Right atrium auricular region (tissue), 2 donors: ENCODE results near the gene MGAT2. TPM values are rescaled to one million over a fixed set of nuclear protein-coding genes. Genes with fewer than 3 reads are reported as not detected.

Experiments used
- DNase-seq: peaks from one replicate; pipeline ENCODE4 v3.0.0-alpha.2; 2019; ENCODE audit warnings: low spot score
- H3K27ac ChIP-seq, 2 donors: fragments of 200-600 bp; sonication (generic); 1 replicate in 1 of 2; 2 replicates in 1 of 2; pipeline ENCODE4 v1.5.1; 2016 to 2019
- H3K27me3 ChIP-seq, 2 donors: fragments of 200-600 bp; sonication (generic); one replicate each; pipeline versions ENCODE4 v1.5.1 to v1.6.0; 2017 to 2019
- H3K36me3 ChIP-seq: fragments of 200-600 bp; sonication (generic); one replicate; pipeline ENCODE4 v1.5.1; 2016
- H3K4me1 ChIP-seq, 2 donors: fragments of 200-600 bp; sonication (generic); one replicate each; pipeline versions ENCODE4 v1.5.1 to v1.6.0; 2017 to 2019
- H3K4me3 ChIP-seq, 2 donors: fragments of 200-600 bp; sonication (generic); 1 replicate in 1 of 2; 2 replicates in 1 of 2; pipeline ENCODE4 v1.5.1; 2017 to 2019; ENCODE audit warnings: mild to moderate bottlenecking in 1 of 2, moderate library complexity in 1 of 2
- H3K9me3 ChIP-seq, 2 donors: fragments of 200-600 bp; sonication (generic); one replicate each; pipeline ENCODE4 v1.5.1; 2019
- total RNA-seq, 2 donors: library from RNA; depleted of rRNA; stranded (reverse); fragments of >200 nt; gene quantifications; one replicate each; pipeline ENCODE4 v1.1.0, GENCODE V29; 2016
- TF ChIP-seq, protein P1 (sequence below), 2 donors: fragments of 200-600 bp; sonication (generic); IDR thresholded peaks; one replicate each; pipeline ENCODE4 v1.5.1; 2019; ENCODE audit warnings: antibody characterized with exemption in 2 of 2

MGAT2 gene
- total RNA-seq, 2 donors from 2014 or later: 15.4 to 22.9 TPM

DNA sequence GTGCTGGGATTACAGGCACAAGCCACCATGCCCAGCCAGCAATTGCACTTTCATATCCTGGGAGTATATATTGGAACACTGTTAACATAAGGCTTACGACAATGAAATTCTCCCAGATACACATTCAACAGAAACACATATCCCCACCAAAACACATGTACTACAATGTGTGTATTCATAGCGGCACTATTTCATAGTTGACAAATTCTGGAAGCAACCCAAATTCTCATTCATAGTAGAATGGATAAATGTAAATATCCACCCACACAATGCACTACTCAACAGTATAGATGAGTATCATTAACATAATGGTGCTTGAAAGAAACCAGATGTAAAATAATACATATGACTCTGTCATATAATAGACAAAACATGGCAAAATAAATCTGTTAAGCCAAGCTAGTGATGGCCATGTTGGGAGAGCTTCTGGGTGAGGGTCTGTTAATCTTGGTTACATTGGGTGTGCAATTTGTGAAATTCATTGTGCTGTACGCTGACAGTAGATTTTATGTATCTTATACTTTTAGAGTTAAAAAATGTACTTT lies 17.0 kb downstream of the MGAT2 start:
- Histone ChIP-seq H3K4me1 (peaks cover 0 to 51% of the 10 kb centered on the region in 2 donors), H3K4me3 (no peak overlapping the region), H3K27ac (no peak overlapping the region), H3K36me3 (peaks cover 5% of the 10 kb centered on the region), H3K9me3 (no peaks in the 10 kb centered on the region), H3K27me3 (no peaks in the 10 kb centered on the region)
- TF ChIP-seq, protein P1, sequence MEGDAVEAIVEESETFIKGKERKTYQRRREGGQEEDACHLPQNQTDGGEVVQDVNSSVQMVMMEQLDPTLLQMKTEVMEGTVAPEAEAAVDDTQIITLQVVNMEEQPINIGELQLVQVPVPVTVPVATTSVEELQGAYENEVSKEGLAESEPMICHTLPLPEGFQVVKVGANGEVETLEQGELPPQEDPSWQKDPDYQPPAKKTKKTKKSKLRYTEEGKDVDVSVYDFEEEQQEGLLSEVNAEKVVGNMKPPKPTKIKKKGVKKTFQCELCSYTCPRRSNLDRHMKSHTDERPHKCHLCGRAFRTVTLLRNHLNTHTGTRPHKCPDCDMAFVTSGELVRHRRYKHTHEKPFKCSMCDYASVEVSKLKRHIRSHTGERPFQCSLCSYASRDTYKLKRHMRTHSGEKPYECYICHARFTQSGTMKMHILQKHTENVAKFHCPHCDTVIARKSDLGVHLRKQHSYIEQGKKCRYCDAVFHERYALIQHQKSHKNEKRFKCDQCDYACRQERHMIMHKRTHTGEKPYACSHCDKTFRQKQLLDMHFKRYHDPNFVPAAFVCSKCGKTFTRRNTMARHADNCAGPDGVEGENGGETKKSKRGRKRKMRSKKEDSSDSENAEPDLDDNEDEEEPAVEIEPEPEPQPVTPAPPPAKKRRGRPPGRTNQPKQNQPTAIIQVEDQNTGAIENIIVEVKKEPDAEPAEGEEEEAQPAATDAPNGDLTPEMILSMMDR (IDR thresholded peaks at IDR 0.05): no peak
- no peak for DNase-seq

DNA sequence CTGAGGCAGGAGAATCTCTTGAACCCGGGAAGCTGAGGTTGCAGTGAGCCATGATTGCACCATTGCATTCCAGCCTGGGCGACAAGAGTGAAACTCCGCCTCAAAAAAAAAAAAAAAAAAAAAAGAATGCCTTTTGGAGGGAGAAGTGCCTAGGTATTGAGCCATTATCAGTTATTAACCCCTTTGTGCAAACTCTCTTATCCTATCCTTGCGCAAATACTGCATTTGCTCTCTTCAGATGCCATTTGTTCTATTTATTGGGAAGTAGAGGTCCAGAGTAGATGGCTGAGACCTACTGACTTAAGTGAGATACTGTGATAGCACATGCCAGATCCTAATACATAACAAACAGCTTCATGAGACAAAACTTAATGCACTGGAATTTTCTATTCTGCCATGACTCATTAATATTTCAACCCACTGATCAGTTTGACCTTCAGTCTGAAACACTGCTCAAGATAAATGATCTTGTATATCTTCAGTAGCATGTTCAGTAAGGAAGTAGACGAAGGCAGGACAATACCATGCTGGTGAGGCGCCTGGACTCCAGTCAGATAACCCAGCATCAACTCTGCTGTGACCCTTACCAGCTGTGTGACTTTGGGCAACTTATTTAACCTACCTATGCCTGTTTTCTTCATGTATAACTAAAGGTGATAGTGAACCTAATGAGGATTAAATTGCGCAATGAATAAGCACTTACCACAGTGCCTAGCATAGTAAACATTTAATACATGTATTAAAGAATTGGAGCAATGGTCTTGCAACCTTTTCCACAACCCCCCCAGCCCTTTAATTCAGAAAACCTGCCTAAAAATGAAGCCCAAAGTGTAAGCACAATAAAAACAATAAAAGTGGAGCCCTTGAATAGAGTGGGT lies 20.2 kb downstream of the MGAT2 start:
- peaks cover 5% of the 10 kb centered on the region for H3K36me3 ChIP-seq
- H3K27me3 ChIP-seq: no peaks in the 10 kb centered on the region
- no peaks in the 10 kb centered on the region for H3K9me3 ChIP-seq
- peak overlapping the region in 1 of 2 donors; percentile 67 for H3K27ac ChIP-seq
- TF ChIP-seq, protein P1 (IDR thresholded peaks at IDR 0.05): no peak
- H3K4me3 ChIP-seq: no peak overlapping the region
- H3K4me1 ChIP-seq: peaks cover 0 to 41% of the 10 kb centered on the region in 2 donors
- DNase-seq: no peak

DNA sequence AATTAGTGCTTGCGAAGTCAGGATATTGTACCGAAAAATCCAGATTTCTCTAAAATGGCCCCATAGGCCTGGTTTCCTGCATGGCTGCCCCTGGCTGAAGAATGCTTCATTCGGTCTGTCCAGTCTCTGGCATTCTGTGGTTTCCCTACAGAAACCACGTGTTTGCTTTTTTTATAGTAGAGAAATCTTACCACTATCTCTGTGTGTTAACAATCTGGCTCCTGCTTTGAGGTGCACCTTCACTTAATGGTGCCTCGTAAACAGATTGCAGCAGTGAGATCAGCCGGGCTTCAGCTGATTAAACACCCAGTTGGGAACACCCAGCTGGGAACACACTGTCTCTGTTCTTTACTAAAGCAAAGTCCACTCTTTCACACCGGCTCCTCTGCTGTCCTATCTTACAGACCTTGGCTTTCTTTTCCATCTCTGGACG lies 21.1 kb downstream of the MGAT2 start:
- Histone ChIP-seq H3K4me3 (no peak overlapping the region), H3K4me1 (peaks cover 0 to 32% of the 10 kb centered on the region in 2 donors), H3K27me3 (no peaks in the 10 kb centered on the region), H3K27ac (peak overlapping the region; percentile 66 to 67), H3K9me3 (no peaks in the 10 kb centered on the region), H3K36me3 (peaks cover under 1% of the 10 kb centered on the region)
- TF ChIP-seq, protein P1 (IDR thresholded peaks at IDR 0.05): no peak
- no peak for DNase-seq

DNA sequence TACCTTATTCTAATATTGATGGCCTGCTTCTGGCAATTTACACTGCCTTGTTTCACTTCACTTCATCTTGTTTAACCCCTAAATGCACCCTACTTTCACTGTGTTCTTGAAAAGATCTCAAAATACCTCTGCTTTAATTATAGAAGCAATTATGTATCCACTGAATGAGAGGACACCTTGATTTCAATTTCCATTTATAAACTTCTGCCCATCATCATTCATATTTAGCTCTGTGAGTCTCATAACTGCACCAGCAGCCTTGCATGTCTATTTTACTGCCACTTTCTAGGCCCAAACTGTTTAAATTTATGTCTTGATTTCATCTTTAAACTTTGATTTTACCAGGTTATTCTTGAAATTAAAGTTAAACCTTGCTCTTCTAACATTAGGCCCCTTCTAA lies 21.6 kb downstream of the MGAT2 start:
- H3K4me1 ChIP-seq: peaks cover 0 to 31% of the 10 kb centered on the region in 2 donors
- no peak for DNase-seq
- no peaks in the 10 kb centered on the region for H3K9me3 ChIP-seq
- H3K36me3 ChIP-seq: no peaks in the 10 kb centered on the region
- no peak overlapping the region for H3K4me3 ChIP-seq
- no peaks in the 10 kb centered on the region for H3K27me3 ChIP-seq
- peak overlapping the region; percentile 66 to 67 for H3K27ac ChIP-seq
- TF ChIP-seq, protein P1 (IDR thresholded peaks at IDR 0.05): no peak

DNA sequence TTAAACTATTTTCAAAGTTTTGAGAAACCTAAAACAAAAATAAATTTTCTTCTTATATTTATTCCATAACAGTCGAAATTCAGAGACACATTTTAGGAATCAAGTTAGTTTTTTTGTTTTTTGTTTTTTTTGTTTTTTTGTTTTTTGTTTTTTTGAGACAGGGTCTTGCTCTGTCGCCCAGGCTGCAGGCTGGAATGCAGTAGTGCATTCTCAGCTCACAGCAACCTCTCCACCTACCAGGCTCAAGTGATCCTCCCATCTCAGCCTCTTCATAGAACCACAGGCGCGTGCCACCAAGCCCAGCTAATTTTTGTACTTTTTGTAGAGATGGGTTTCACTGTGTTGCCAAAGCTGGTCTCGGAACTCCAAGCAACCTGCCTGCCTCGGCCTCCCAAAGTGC lies 32.9 kb downstream of the MGAT2 start:
- TF ChIP-seq, protein P1 (IDR thresholded peaks at IDR 0.05): no peak
- no peaks in the 10 kb centered on the region for H3K9me3 ChIP-seq
- H3K4me1 ChIP-seq: no peaks in the 10 kb centered on the region
- no peaks in the 10 kb centered on the region for H3K36me3 ChIP-seq
- H3K27ac ChIP-seq: no peak overlapping the region
- DNase-seq: no peak
- H3K27me3 ChIP-seq: no peaks in the 10 kb centered on the region
- no peak overlapping the region for H3K4me3 ChIP-seq
